ENCODE measurements around the gene TTLL11. TPM values are rescaled to one million over a fixed set of nuclear protein-coding genes. Genes with fewer than 3 reads are reported as not detected.
A peak's percentile ranks its signal among the peaks of the same experiment; 100 is the strongest.

Gene TTLL11
- total and polyA plus RNA-seq, 2 experiments from 2014 or later, result 4.7 to 6.7 TPM

DNA sequence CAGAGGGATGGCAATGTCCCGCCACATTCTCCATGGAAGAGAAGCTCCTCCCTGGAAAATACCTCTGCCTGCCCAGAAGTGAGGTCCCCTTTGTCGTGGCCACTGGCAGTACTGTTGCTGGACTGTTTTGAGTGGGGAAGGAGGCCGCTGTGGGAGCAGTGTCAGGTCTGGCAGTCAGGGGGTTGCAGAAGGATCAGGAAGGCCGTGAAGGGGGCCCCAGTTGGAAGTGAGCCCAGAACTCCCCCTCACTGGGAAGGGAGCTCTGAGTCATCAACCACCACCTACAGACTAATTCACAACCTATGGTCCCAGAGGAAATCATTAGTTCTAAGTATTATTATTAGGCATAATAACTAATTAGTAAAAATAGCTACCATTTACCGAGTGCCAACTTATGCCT lies 200.4 kb downstream of the TTLL11 start:
- no peak for DNase-seq (ENCODE audit: low read depth in 1 of 2, low spot score in 1 of 2)
- H3K4me1 ChIP-seq (ENCODE audit: low read depth), result no peaks in the 10 kb centered on the region
- H3K36me3 ChIP-seq, result no peaks in the 10 kb centered on the region
- H3K9me3 ChIP-seq (ENCODE audit: low read depth), result no peaks in the 10 kb centered on the region
- H3K27me3 ChIP-seq, result no peaks in the 10 kb centered on the region
- no peak overlapping the region for H3K4me3 ChIP-seq
- H3K27ac ChIP-seq, result no peak overlapping the region
- TF ChIP-seq, protein P1, sequence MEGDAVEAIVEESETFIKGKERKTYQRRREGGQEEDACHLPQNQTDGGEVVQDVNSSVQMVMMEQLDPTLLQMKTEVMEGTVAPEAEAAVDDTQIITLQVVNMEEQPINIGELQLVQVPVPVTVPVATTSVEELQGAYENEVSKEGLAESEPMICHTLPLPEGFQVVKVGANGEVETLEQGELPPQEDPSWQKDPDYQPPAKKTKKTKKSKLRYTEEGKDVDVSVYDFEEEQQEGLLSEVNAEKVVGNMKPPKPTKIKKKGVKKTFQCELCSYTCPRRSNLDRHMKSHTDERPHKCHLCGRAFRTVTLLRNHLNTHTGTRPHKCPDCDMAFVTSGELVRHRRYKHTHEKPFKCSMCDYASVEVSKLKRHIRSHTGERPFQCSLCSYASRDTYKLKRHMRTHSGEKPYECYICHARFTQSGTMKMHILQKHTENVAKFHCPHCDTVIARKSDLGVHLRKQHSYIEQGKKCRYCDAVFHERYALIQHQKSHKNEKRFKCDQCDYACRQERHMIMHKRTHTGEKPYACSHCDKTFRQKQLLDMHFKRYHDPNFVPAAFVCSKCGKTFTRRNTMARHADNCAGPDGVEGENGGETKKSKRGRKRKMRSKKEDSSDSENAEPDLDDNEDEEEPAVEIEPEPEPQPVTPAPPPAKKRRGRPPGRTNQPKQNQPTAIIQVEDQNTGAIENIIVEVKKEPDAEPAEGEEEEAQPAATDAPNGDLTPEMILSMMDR (IDR thresholded peaks at IDR 0.05; ENCODE audit: low read depth, low read length), result no peak

DNA sequence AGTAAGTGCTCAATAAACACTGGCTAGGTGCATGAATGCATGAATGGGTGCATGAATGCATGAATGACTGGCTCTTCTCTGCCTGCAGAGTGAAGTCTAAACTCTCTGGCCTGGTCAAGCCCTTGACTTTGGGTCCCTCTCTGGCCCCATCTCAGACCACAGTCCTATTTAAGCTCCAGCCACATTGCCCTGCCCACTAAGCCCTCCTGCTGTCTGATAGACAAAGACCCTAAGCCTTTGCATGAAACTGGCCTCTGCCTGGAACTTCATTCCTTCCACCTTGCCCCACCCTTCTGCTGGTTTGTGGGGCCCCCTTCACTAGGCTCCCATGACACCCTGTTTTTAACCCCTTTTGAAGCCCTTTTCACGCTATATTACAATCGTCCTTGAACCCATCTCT lies 202.4 kb downstream of the TTLL11 start:
- Histone ChIP-seq H3K4me3 (no peak overlapping the region), H3K9me3 (ENCODE audit: low read depth) (no peaks in the 10 kb centered on the region), H3K27ac (no peak overlapping the region), H3K27me3 (no peaks in the 10 kb centered on the region), H3K4me1 (ENCODE audit: low read depth) (no peaks in the 10 kb centered on the region), H3K36me3 (no peaks in the 10 kb centered on the region)
- no peak for DNase-seq (ENCODE audit: low read depth in 1 of 2, low spot score in 1 of 2)
- TF ChIP-seq, protein P1 (IDR thresholded peaks at IDR 0.05; ENCODE audit: low read depth, low read length), result no peak

DNA sequence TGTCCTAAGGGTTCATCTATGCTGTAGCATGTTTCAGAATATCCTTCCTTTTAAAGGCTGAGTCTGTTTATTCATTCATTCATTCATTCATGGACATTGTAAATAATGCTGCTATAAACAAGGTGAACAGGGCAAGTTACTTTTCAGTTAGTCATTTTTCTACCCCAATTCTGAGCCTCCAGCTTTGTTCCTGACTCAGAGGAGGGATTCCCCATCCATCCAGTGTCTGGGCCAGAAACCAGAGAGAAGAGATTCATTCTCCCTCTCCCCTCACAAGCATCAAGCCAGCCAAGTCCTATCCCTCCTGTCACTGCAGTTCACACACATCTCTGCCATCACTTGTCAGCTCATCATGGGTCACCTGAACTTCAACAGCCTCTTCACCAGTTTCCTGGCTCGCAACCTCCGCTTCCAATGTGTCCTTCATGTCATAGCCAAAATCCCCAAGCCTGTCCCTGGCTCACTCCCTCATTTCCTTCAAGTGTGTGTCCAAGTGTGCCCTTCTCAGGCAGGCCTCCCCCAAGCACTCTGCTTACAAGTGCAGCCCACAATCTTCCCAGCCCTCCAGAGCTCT lies 203.0 kb downstream of the TTLL11 start:
- Histone ChIP-seq H3K36me3 (no peaks in the 10 kb centered on the region), H3K4me1 (ENCODE audit: low read depth) (no peaks in the 10 kb centered on the region), H3K27ac (no peak overlapping the region), H3K9me3 (ENCODE audit: low read depth) (no peaks in the 10 kb centered on the region), H3K4me3 (no peak overlapping the region), H3K27me3 (no peaks in the 10 kb centered on the region)
- TF ChIP-seq, protein P1 (IDR thresholded peaks at IDR 0.05; ENCODE audit: low read depth, low read length), result no peak
- no peak for DNase-seq (ENCODE audit: low read depth in 1 of 2, low spot score in 1 of 2)

DNA sequence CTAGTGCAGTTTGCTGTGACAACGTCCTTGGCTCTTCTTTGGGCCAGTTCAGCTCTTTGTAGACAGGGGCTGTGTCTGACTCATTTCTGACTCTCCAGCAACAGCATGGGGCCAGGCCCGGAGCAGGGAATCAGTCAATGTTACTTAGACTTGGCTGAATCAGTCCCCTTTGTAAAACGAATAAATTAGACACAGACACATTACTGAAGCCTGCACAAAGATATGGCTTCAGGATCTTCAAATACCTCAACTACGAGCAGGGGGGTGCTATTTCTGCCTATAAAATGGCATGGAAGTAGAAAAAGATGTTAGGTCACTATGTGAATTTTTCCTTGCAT lies 204.7 kb downstream of the TTLL11 start:
- Histone ChIP-seq H3K4me3 (no peak overlapping the region), H3K4me1 (ENCODE audit: low read depth) (peaks cover 8% of the 10 kb centered on the region), H3K27me3 (no peaks in the 10 kb centered on the region), H3K27ac (no peak overlapping the region), H3K9me3 (ENCODE audit: low read depth) (no peaks in the 10 kb centered on the region), H3K36me3 (no peaks in the 10 kb centered on the region)
- TF ChIP-seq, protein P1 (IDR thresholded peaks at IDR 0.05; ENCODE audit: low read depth, low read length), result no peak
- DNase-seq (ENCODE audit: low read depth in 1 of 2, low spot score in 1 of 2), result peak in 1 of 2 donors; percentile 60

DNA sequence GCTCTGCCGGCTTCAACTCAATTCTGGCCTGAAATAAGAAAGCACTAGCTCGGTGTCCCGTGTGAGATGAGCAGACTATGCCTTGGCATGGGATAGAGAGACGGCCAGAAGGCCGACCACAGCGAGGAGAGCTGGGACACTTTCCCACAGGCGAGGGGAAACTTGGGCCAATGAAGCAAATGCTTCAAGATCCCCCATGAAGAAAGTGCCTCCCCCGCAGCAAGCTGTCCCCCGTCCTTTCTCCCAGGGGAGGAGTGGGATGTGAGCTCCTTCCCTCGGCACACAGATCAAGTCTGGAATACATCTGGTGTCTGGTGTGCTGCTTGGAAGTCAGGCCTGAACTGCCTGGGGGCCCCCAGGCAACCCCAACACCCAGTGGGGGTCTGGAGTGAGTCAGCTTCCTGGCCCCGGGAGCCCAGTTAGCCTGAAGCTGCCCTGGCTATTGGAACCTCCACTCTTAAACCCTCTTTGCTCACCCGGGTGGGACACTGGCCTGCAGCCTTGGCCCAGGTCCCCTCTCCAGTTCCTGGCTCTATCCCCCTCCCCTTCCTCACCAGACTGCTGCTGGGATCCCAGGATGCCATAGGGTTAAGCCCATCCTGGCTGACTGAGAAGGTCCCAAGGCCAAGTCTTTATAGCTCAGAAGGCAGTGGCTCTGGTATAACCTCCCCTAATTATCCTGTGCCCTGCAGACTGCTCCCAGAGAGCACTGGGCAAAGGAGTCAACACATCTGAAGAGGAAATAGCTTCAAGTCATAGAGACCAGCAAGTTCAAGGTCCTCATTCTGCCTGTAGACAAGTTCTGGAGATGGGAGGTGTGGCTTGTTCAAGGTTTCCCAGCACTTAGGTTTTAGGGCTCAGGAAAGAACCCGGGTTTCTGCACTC lies 205.3 kb downstream of the TTLL11 start:
- no peaks in the 10 kb centered on the region for H3K9me3 ChIP-seq (ENCODE audit: low read depth)
- TF ChIP-seq, protein P1 (IDR thresholded peaks at IDR 0.05; ENCODE audit: low read depth, low read length), result no peak
- peaks cover 11% of the 10 kb centered on the region for H3K4me1 ChIP-seq (ENCODE audit: low read depth)
- no peak overlapping the region for H3K4me3 ChIP-seq
- no peaks in the 10 kb centered on the region for H3K36me3 ChIP-seq
- no peaks in the 10 kb centered on the region for H3K27me3 ChIP-seq
- no peak for DNase-seq (ENCODE audit: low read depth in 1 of 2, low spot score in 1 of 2)
- no peak overlapping the region for H3K27ac ChIP-seq

All from cardiac muscle cell (in vitro differentiated cells and primary cell).